Measurements from ENCODE around the gene MRTO4. TPM values are rescaled to one million over a fixed set of nuclear protein-coding genes. Genes with fewer than 3 reads are reported as not detected.

The MRTO4 gene
- total and polyA plus RNA-seq, 7 donors = 19.9 to 103 (median 35.8) TPM

DNA sequence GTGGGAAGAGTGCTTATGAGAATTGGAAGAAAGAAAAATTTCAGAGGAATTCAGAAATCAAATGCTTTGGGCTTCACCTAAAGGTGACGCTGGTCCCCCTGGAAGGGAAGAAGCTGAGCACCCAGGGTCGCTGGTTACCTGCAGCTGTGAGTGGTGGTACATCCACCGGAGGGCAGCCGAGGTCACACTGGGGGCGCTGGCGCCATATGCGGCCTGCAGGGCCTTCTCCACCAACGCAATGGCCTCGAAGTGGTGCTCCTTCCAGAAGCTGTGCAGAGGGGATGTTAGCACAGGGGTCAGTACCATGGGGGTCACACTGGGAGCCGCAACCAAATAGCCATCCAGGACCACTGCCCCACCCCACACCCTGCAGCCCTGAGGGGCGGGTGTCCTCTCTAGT, 54.3 kb downstream of the MRTO4 start:
- TF ChIP-seq, protein P1, sequence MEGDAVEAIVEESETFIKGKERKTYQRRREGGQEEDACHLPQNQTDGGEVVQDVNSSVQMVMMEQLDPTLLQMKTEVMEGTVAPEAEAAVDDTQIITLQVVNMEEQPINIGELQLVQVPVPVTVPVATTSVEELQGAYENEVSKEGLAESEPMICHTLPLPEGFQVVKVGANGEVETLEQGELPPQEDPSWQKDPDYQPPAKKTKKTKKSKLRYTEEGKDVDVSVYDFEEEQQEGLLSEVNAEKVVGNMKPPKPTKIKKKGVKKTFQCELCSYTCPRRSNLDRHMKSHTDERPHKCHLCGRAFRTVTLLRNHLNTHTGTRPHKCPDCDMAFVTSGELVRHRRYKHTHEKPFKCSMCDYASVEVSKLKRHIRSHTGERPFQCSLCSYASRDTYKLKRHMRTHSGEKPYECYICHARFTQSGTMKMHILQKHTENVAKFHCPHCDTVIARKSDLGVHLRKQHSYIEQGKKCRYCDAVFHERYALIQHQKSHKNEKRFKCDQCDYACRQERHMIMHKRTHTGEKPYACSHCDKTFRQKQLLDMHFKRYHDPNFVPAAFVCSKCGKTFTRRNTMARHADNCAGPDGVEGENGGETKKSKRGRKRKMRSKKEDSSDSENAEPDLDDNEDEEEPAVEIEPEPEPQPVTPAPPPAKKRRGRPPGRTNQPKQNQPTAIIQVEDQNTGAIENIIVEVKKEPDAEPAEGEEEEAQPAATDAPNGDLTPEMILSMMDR (IDR thresholded peaks at IDR 0.05) = no peak
- no peak for ATAC-seq
- Histone ChIP-seq H3K9me3 (no peaks in the 10 kb centered on the region), H3K27me3 (ENCODE audit: insufficient read depth in 3 of 3, low read length in 2 of 3) (no peaks in the 10 kb centered on the region), H3K4me1 (peaks cover 6% of the 10 kb centered on the region), H3K36me3 (ENCODE audit: insufficient read depth in 1 of 2, low read depth in 1 of 2) (peaks cover 8 to 64% of the 10 kb centered on the region in 2 donors), H3K4me3 (no peak overlapping the region), H3K27ac (no peak overlapping the region)
- no peak for DNase-seq
- intact Hi-C loops (cut with DNase I) = no loop called here
- WGBS, 3 donors = 87 to 96% (median 93%) methylated on average over 11 of the region's 11 CpGs

DNA sequence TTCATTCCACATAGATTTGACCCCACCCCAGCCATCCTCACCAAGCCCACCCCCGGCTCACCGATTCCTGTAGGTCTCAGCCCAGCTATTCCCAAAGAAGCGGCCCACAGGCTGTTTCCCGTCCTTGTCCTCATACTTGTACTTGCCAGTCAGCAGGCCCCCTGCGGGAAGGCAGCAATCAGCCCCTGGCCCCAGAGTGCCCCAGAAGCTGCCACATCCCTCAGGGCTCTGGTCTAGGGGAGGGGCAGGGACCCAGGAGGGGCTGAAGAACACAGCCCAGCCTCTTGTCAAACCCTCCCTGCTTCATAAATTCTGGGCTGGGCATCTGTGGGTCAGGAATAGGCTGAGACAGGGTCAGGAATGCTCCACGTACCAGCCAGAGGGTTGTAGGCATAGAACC, 55.3 kb downstream of the MRTO4 start:
- peaks cover 9% of the 10 kb centered on the region for H3K4me1 ChIP-seq
- no peak overlapping the region for H3K27ac ChIP-seq
- H3K27me3 ChIP-seq (ENCODE audit: insufficient read depth in 3 of 3, low read length in 2 of 3) = no peaks in the 10 kb centered on the region
- intact Hi-C loops (cut with DNase I) = no loop called here
- H3K36me3 ChIP-seq (ENCODE audit: insufficient read depth in 1 of 2, low read depth in 1 of 2) = peaks cover 8 to 64% of the 10 kb centered on the region in 2 donors
- no peak overlapping the region for H3K4me3 ChIP-seq
- no peaks in the 10 kb centered on the region for H3K9me3 ChIP-seq
- ATAC-seq (no peak), DNase-seq (no peak)
- TF ChIP-seq, protein P1 (IDR thresholded peaks at IDR 0.05) = no peak
- 92 to 96% (median 95%) methylated on average over 6 of the region's 6 CpGs for WGBS, 3 donors

- peaks cover 9% of the 10 kb centered on the region for H3K4me1 ChIP-seq
- ATAC-seq (no peak), DNase-seq (no peak)
- no peak overlapping the region for H3K4me3 ChIP-seq
- intact Hi-C loops (cut with DNase I) = no loop called here
- H3K36me3 ChIP-seq (ENCODE audit: insufficient read depth in 1 of 2, low read depth in 1 of 2) = peaks cover 8 to 57% of the 10 kb centered on the region in 2 donors
- no peak overlapping the region for H3K27ac ChIP-seq
- H3K27me3 ChIP-seq (ENCODE audit: insufficient read depth in 3 of 3, low read length in 2 of 3) = no peaks in the 10 kb centered on the region
- H3K9me3 ChIP-seq = no peaks in the 10 kb centered on the region
- WGBS, 3 donors = 89 to 93% (median 89%) methylated on average over 10 of the region's 10 CpGs
- TF ChIP-seq, protein P1 (IDR thresholded peaks at IDR 0.05) = no peak
Measured at GRCh38 chr1:19307794-19308508, 56.3 kb downstream of the MRTO4 start.

DNA sequence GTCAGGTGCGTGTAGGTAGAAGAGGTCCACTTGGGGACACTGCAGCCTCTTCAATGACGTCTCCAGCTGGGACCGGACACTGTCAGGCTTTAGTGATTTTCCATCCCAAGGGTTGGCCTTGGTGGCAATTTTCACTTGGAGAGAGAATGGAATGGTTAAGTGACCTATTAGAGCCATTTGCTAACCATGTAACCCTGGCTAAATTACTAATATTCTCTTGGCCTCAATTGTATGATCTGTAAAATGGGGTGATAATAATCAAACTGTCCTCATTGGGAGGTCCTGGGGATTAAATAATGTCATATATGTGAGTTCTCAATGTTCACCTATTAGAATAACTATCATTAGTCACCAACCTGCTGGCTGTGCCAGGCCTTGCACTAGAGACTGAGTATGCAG, 56.9 kb downstream of the MRTO4 start:
- H3K27ac ChIP-seq = no peak overlapping the region
- TF ChIP-seq, protein P1 (IDR thresholded peaks at IDR 0.05) = no peak
- ATAC-seq = no peak
- H3K4me1 ChIP-seq = peaks cover 15% of the 10 kb centered on the region
- intact Hi-C loops (cut with DNase I) = no loop called here
- no peaks in the 10 kb centered on the region for H3K27me3 ChIP-seq (ENCODE audit: insufficient read depth in 3 of 3, low read length in 2 of 3)
- H3K4me3 ChIP-seq = no peak overlapping the region
- no peaks in the 10 kb centered on the region for H3K9me3 ChIP-seq
- peaks cover 5 to 51% of the 10 kb centered on the region in 2 donors for H3K36me3 ChIP-seq (ENCODE audit: insufficient read depth in 1 of 2, low read depth in 1 of 2)
- DNase-seq = no peak
- WGBS, 3 donors = 94 to 96% (median 96%) methylated on average over 3 of the region's 3 CpGs

Measured in psoas muscle (tissue), 8 donors.